Measurements from ENCODE around the gene MAP3K10. TPM values are rescaled to one million over a fixed set of nuclear protein-coding genes. Genes with fewer than 3 reads are reported as not detected.

Gene MAP3K10
- polyA plus RNA-seq, 4 donors: 10.1 to 22.7 (median 14.3) TPM

GRCh38 chr19:40231544-40232424 is 40.6 kb downstream of the MAP3K10 start:
- DNase-seq (ENCODE audit: low read depth in 4 of 4, low spot score in 3 of 4): no peak

GRCh38 chr19:40232479-40232878 is 41.3 kb downstream of the MAP3K10 start:
- no peak for DNase-seq (ENCODE audit: low read depth in 4 of 4, low spot score in 3 of 4)

GRCh38 chr19:40232949-40233810 is 42.0 kb downstream of the MAP3K10 start:
- no peak for DNase-seq (ENCODE audit: low read depth in 4 of 4, low spot score in 3 of 4)

- no peak for DNase-seq (ENCODE audit: low read depth in 4 of 4, low spot score in 3 of 4)
Observed at GRCh38 chr19:40233811-40234389, 42.7 kb downstream of the MAP3K10 start.

- no peak for DNase-seq (ENCODE audit: low read depth in 4 of 4, low spot score in 3 of 4)
Observed at GRCh38 chr19:40234429-40235237, 43.4 kb downstream of the MAP3K10 start.

GRCh38 chr19:40235238-40236025 is 44.2 kb downstream of the MAP3K10 start:
- DNase-seq (ENCODE audit: low read depth in 4 of 4, low spot score in 3 of 4): no peak

GRCh38 chr19:40236026-40236355 is 44.8 kb downstream of the MAP3K10 start:
- DNase-seq (ENCODE audit: low read depth in 4 of 4, low spot score in 3 of 4): no peak

GRCh38 chr19:40236366-40236765 is 45.1 kb downstream of the MAP3K10 start:
- DNase-seq (ENCODE audit: low read depth in 4 of 4, low spot score in 3 of 4): no peak

GRCh38 chr19:40237791-40238190 is 46.6 kb downstream of the MAP3K10 start:
- no peak for DNase-seq (ENCODE audit: low read depth in 4 of 4, low spot score in 3 of 4)

GRCh38 chr19:40238775-40239174 is 47.5 kb downstream of the MAP3K10 start:
- no peak for DNase-seq (ENCODE audit: low read depth in 4 of 4, low spot score in 3 of 4)

GRCh38 chr19:40239415-40240226 is 48.4 kb downstream of the MAP3K10 start:
- no peak for DNase-seq (ENCODE audit: low read depth in 4 of 4, low spot score in 3 of 4)

GRCh38 chr19:40240332-40240731 is 49.1 kb downstream of the MAP3K10 start:
- DNase-seq (ENCODE audit: low read depth in 4 of 4, low spot score in 3 of 4): no peak

- DNase-seq (ENCODE audit: low read depth in 4 of 4, low spot score in 3 of 4): no peak
Observed at GRCh38 chr19:40241125-40241808, 50.0 kb downstream of the MAP3K10 start.

GRCh38 chr19:40241809-40242384 is 50.7 kb downstream of the MAP3K10 start:
- DNase-seq (ENCODE audit: low read depth in 4 of 4, low spot score in 3 of 4): no peak

- DNase-seq (ENCODE audit: low read depth in 4 of 4, low spot score in 3 of 4): no peak
Observed at GRCh38 chr19:40242480-40242879, 51.3 kb downstream of the MAP3K10 start.

GRCh38 chr19:40243181-40243580 is 52.0 kb downstream of the MAP3K10 start:
- DNase-seq (ENCODE audit: low read depth in 4 of 4, low spot score in 3 of 4): no peak

- no peak for DNase-seq (ENCODE audit: low read depth in 4 of 4, low spot score in 3 of 4)
Observed at GRCh38 chr19:40244579-40245317, 53.5 kb downstream of the MAP3K10 start.

Measured in left renal pelvis (tissue), 4 donors.